Measurements from ENCODE around the gene MBD5.

MBD5 gene

GRCh38 chr2:148026573-148026972 lies 5.7 kb downstream of the MBD5 start:
- no peak for DNase-seq

- DNase-seq = no peak
These were observed 6.9 kb downstream of the MBD5 start for GRCh38 chr2:148027822-148028221.

- no peak for DNase-seq
These were observed 7.9 kb downstream of the MBD5 start for GRCh38 chr2:148028781-148029180.

- no peak for DNase-seq
These were observed 10.3 kb downstream of the MBD5 start for GRCh38 chr2:148031152-148031551.

GRCh38 chr2:148032215-148032614 lies 11.3 kb downstream of the MBD5 start:
- DNase-seq = no peak

GRCh38 chr2:148039783-148040182 lies 18.9 kb downstream of the MBD5 start:
- no peak for DNase-seq

GRCh38 chr2:148042219-148042618 lies 21.3 kb downstream of the MBD5 start:
- DNase-seq = no peak

GRCh38 chr2:148044322-148044721 lies 23.4 kb downstream of the MBD5 start:
- no peak for DNase-seq

GRCh38 chr2:148046802-148047201 lies 25.9 kb downstream of the MBD5 start:
- DNase-seq = no peak

- no peak for DNase-seq
These were observed 27.8 kb downstream of the MBD5 start for GRCh38 chr2:148048475-148049221.

GRCh38 chr2:148049284-148049683 lies 28.4 kb downstream of the MBD5 start:
- no peak for DNase-seq

- no peak for DNase-seq
These were observed 31.8 kb downstream of the MBD5 start for GRCh38 chr2:148052687-148053086.

GRCh38 chr2:148058641-148059040 lies 37.8 kb downstream of the MBD5 start:
- DNase-seq = no peak

GRCh38 chr2:148063633-148064032 lies 42.7 kb downstream of the MBD5 start:
- DNase-seq = no peak

GRCh38 chr2:148065936-148066335 lies 45.0 kb downstream of the MBD5 start:
- no peak for DNase-seq

- DNase-seq = no peak
These were observed 46.9 kb downstream of the MBD5 start for GRCh38 chr2:148067801-148068200.

- no peak for DNase-seq
These were observed 50.5 kb downstream of the MBD5 start for GRCh38 chr2:148071351-148071750.

- DNase-seq = no peak
These were observed 75.1 kb downstream of the MBD5 start for GRCh38 chr2:148096012-148096411.

- DNase-seq = no peak
These were observed 81.8 kb downstream of the MBD5 start for GRCh38 chr2:148102641-148103040.

- no peak for DNase-seq
These were observed 83.1 kb downstream of the MBD5 start for GRCh38 chr2:148103946-148104345.

GRCh38 chr2:148106331-148106730 lies 85.4 kb downstream of the MBD5 start:
- DNase-seq = no peak

GRCh38 chr2:148108385-148108784 lies 87.5 kb downstream of the MBD5 start:
- DNase-seq = no peak

- DNase-seq = no peak
These were observed 89.3 kb downstream of the MBD5 start for GRCh38 chr2:148110184-148110583.

- no peak for DNase-seq
These were observed 101.9 kb downstream of the MBD5 start for GRCh38 chr2:148122788-148123187.

GRCh38 chr2:148124271-148124670 lies 103.4 kb downstream of the MBD5 start:
- DNase-seq = no peak

Measured in NCI-H1436 treated with DMSO at 0.1 percent for 48 hours (cell line).